PC-9 (cell line): ENCODE data around the gene GGT1. TPM values are rescaled to one million over a fixed set of nuclear protein-coding genes. Genes with fewer than 3 reads are reported as not detected.

Source experiments
- BruUV-seq: library from RNA; stranded (reverse); fragments of 400-500 nt; replicated peaks from 2 replicates; lab custom pipeline; 2021; lab: Mats Ljungman, UMichigan
- CTCF ChIA-PET: fragments of 300-600 bp; sonication (Branson Sonifier 250); formaldehyde crosslinking; loops from one replicate; lab custom pipeline; 2022; ENCODE audit warnings: antibody characterized with exemption; lab: Charles Lee
- POLR2A ChIA-PET: fragments of 300-600 bp; sonication (Branson Sonifier 250); formaldehyde crosslinking; loops from one replicate; lab custom pipeline; 2022; ENCODE audit warnings: antibody characterized with exemption; ENCODE audit not compliant: unreplicated experiment; lab: Charles Lee
- DNase-seq, 2 experiments: peaks; one replicate each; pipeline versions ENCODE4 v3.0.0 to v3.0.0-alpha.2; 2015 to 2022; ENCODE audit warnings: mixed read lengths in 1 of 2
- H2AFZ ChIP-seq: fragments of 200-600 bp; sonication (generic); 2 replicates; pipeline ENCODE4 v1.8.1; 2017; ENCODE audit warnings: antibody characterized with exemption
- H3F3A ChIP-seq: fragments of 200-600 bp; sonication (generic); 2 replicates; pipeline ENCODE4 v1.8.1; 2017; ENCODE audit warnings: antibody characterized with exemption, mild to moderate bottlenecking, low read depth; ENCODE audit not compliant: insufficient read depth
- H3K27ac ChIP-seq: fragments of 200-600 bp; sonication (generic); 2 replicates; pipeline ENCODE4 v1.6.1; 2016; ENCODE audit warnings: mixed run types
- H3K27me3 ChIP-seq: fragments of 200-600 bp; sonication (generic); 2 replicates; pipeline ENCODE4 v1.6.1; 2016; ENCODE audit warnings: low read depth, mixed run types; ENCODE audit not compliant: insufficient read depth
- H3K36me3 ChIP-seq: fragments of 200-600 bp; sonication (generic); 2 replicates; pipeline ENCODE4 v1.6.1; 2016; ENCODE audit warnings: low read depth, mixed run types
- H3K4me1 ChIP-seq: fragments of 200-600 bp; sonication (generic); replicated peaks from 2 replicates; pipeline ENCODE4 v1.6.1; 2016; ENCODE audit warnings: mixed run types; ENCODE audit not compliant: insufficient read depth
- H3K4me2 ChIP-seq: fragments of 200-600 bp; sonication (generic); 2 replicates; pipeline ENCODE4 v1.6.1; 2017; ENCODE audit warnings: mixed run types
- H3K4me3 ChIP-seq: fragments of 200-600 bp; sonication (generic); 2 replicates; pipeline ENCODE4 v1.6.1; 2016; ENCODE audit warnings: mixed run types
- H3K79me2 ChIP-seq: fragments of 200-600 bp; sonication (generic); 2 replicates; pipeline ENCODE4 v1.6.1; 2017; ENCODE audit warnings: low read depth, mixed run types
- H3K9me2 ChIP-seq: fragments of 200-600 bp; sonication (generic); 2 replicates; pipeline ENCODE4 v1.8.1; 2017; ENCODE audit warnings: mild to moderate bottlenecking; ENCODE audit not compliant: insufficient read depth
- H3K9me3 ChIP-seq: fragments of 200-600 bp; sonication (generic); 2 replicates; pipeline ENCODE4 v1.8.1; 2016; ENCODE audit warnings: low read depth; ENCODE audit not compliant: insufficient read depth
- H4K20me1 ChIP-seq: fragments of 200-600 bp; sonication (generic); 2 replicates; pipeline ENCODE4 v1.8.1; 2017; ENCODE audit not compliant: insufficient read depth
- CTCF ChIP-seq: fragments of 200-600 bp; sonication (generic); conservative IDR thresholded peaks from 2 replicates; pipeline ENCODE4 v1.6.1; 2017; ENCODE audit warnings: mixed run types, antibody characterized with exemption, mild to moderate bottlenecking, moderate library complexity
- EZH2 ChIP-seq: fragments of 200-600 bp; sonication (generic); IDR thresholded peaks from 2 replicates; pipeline ENCODE4 v1.8.0; 2017; ENCODE audit warnings: antibody characterized with exemption, low read depth
- intact Hi-C: fragments of 100-400 bp; cut with micrococcal nuclease; formaldehyde crosslinking; loops from one replicate; pipeline ENCODE4 v1.10.0; 2022; ENCODE audit not compliant: unreplicated experiment
- total RNA-seq: library from RNA; stranded (reverse); gene quantifications from 2 replicates; pipeline ENCODE4 v1.2.3, GENCODE V29; 2021

GGT1 gene
- total RNA-seq, 1 experiment from 2014 or later, result 7.4 TPM

GRCh38 chr22:24564376-24565058 lies 38.5 kb upstream of the GGT1 start:
- no peak overlapping the region for H2AFZ ChIP-seq
- no peak for DNase-seq
- peaks cover 18% of the 10 kb centered on the region for H3K36me3 ChIP-seq
- no peak overlapping the region for H3K27ac ChIP-seq
- TF ChIP-seq EZH2 (no peak), CTCF (no peak)
- intact Hi-C loops, result no loop called here
- H3K27me3 ChIP-seq, result no peaks in the 10 kb centered on the region
- no peak overlapping the region for H3K4me2 ChIP-seq
- no peak overlapping the region for H3K4me3 ChIP-seq
- H3K9me2 ChIP-seq, result no peaks in the 10 kb centered on the region
- no TSS peak for BruUV-seq
- ChIA-PET CTCF (no interaction called here), POLR2A (no interaction called here)
- peaks cover 73% of the 10 kb centered on the region for H4K20me1 ChIP-seq
- H3K9me3 ChIP-seq, result no peaks in the 10 kb centered on the region
- no peaks in the 10 kb centered on the region for H3K4me1 ChIP-seq
- H3K79me2 ChIP-seq, result peaks cover 79% of the 10 kb centered on the region
- H3F3A ChIP-seq, result no peaks in the 10 kb centered on the region; the same call in 1 of the 2 replicates

GRCh38 chr22:24565077-24565476 lies 37.9 kb upstream of the GGT1 start:
- H4K20me1 ChIP-seq, result peaks cover 75% of the 10 kb centered on the region
- POLR2A ChIA-PET, result no interaction called here

DNA sequence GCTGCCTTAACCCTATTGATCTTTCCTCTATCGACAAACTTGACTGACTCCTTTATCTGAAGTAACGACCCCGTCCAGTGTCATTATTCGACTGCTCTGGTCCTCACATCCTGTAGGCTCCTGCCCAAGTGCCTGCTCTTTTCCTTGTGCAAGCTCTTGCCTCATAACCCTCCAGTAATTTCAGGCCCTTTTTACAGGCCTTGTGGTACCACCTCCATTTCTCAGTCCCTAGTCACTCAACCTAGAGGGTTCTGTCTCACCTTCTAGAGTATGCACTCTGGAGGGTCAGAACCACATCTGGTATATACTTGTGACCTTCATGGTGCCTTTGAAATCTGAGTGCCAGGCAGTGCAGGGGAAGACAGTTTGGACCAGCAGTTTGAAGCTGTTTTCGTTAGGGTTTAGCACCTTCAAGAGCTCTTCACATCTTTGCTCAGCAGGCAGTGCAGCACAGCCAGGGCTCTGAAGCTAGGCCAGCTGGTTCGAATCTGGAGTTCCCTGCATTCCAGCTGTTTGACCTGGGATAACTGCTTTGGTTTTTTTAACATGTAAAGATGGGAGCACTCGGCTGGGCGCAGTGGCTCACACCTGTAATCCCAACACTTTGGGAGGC lies 36.0 kb upstream of the GGT1 start:
- Histone ChIP-seq H3K4me3 (no peak overlapping the region), H3K36me3 (peaks cover 11% of the 10 kb centered on the region; the same call in 1 of the 2 replicates), H4K20me1 (peaks cover 70% of the 10 kb centered on the region), H3K79me2 (peaks cover 56% of the 10 kb centered on the region), H3K27me3 (no peaks in the 10 kb centered on the region), H3F3A (peaks cover 5% of the 10 kb centered on the region; the same call in 1 of the 2 replicates), H3K9me2 (no peaks in the 10 kb centered on the region), H3K9me3 (no peaks in the 10 kb centered on the region), H3K4me2 (no peak overlapping the region), H3K4me1 (no peaks in the 10 kb centered on the region), H2AFZ (no peak overlapping the region), H3K27ac (no peak overlapping the region)
- no peak for DNase-seq
- intact Hi-C loops, result no loop called here
- no TSS peak for BruUV-seq
- POLR2A ChIA-PET, result no interaction called here
- CTCF ChIA-PET, result no interaction called here
- TF ChIP-seq CTCF (no peak), EZH2 (no peak)

More at GRCh38 chr22:24565077-24565476, 37.9 kb upstream of the GGT1 start:
- Histone ChIP-seq H3K4me2 (no peak overlapping the region), H3K9me3 (no peaks in the 10 kb centered on the region), H3K79me2 (peaks cover 74% of the 10 kb centered on the region), H3K4me3 (no peak overlapping the region), H3K4me1 (no peaks in the 10 kb centered on the region), H3K27me3 (no peaks in the 10 kb centered on the region), H3F3A (no peaks in the 10 kb centered on the region; the same call in 1 of the 2 replicates), H3K36me3 (peaks cover 18% of the 10 kb centered on the region), H2AFZ (no peak overlapping the region), H3K27ac (no peak overlapping the region), H3K9me2 (no peaks in the 10 kb centered on the region)
- no peak for DNase-seq
- no peak for TF ChIP-seq CTCF
- no peak for TF ChIP-seq EZH2
- BruUV-seq, result no TSS peak
- intact Hi-C loops, result no loop called here
- CTCF ChIA-PET, result no interaction called here
